Left ventricle myocardium superior (tissue), 1 donor: ENCODE results near the gene AKAP11. TPM values are rescaled to one million over a fixed set of nuclear protein-coding genes. Genes with fewer than 3 reads are reported as not detected.

Source experiments
- ATAC-seq: fragments of 200-7000 bp; cut with Tn5 transposase; one replicate; pipeline ENCODE4 v1.9.1; 2020; ENCODE audit warnings: mild to moderate bottlenecking, moderate library complexity
- DNase-seq: peaks from one replicate; pipeline ENCODE4 v3.0.0-alpha.2; 2020
- intact Hi-C: fragments of 100-400 bp; cut with micrococcal nuclease; formaldehyde crosslinking; loops from one replicate; pipeline ENCODE4 v1.11.0; 2022
- total RNA-seq: library from RNA; stranded (reverse); fragmentation: NEBNext Ultra II Directional; extraction: Animal tissue kit (Norgen Biotek cat#: 25700); gene quantifications from one replicate; pipeline ENCODE4 v1.2.1, GENCODE V29; 2021
- donor health status: DM: no; HTN: yes; CAD: no; lungs with severe emphysema.

The AKAP11 gene
- total RNA-seq, 1 donor from 2014 or later, result 19.3 TPM

- intact Hi-C loops, result no loop called here
- DNase-seq (no peak), ATAC-seq (no peak)
Observed at GRCh38 chr13:42270857-42271215, 1.1 kb upstream of the AKAP11 start.

- ATAC-seq, result peak; percentile 96
- peak; percentile 92 for DNase-seq
- intact Hi-C loops, result no loop called here
Observed at GRCh38 chr13:42271337-42272114, 426 bp upstream of the AKAP11 start.

- intact Hi-C loops, result no loop called here
- DNase-seq, result no peak
- ATAC-seq, result no peak
Observed at GRCh38 chr13:42272804-42273175, 838 bp downstream of the AKAP11 start.

GRCh38 chr13:42274386-42275097 lies 2.6 kb downstream of the AKAP11 start:
- ATAC-seq (no peak), DNase-seq (no peak)
- intact Hi-C loops, result no loop called here

GRCh38 chr13:42275098-42275471 lies 3.1 kb downstream of the AKAP11 start:
- ATAC-seq (no peak), DNase-seq (no peak)
- intact Hi-C loops, result no loop called here

- no peak for ATAC-seq
- intact Hi-C loops, result no loop called here
Observed at GRCh38 chr13:42275506-42275905, 3.6 kb downstream of the AKAP11 start.

GRCh38 chr13:42276683-42277082 lies 4.7 kb downstream of the AKAP11 start:
- ATAC-seq (no peak), DNase-seq (no peak)
- intact Hi-C loops, result no loop called here

More at GRCh38 chr13:42275506-42275905, 3.6 kb downstream of the AKAP11 start:
- DNase-seq, result no peak

GRCh38 chr13:42277618-42278276 lies 5.8 kb downstream of the AKAP11 start:
- ATAC-seq (no peak), DNase-seq (no peak)
- intact Hi-C loops, result no loop called here

- DNase-seq (no peak), ATAC-seq (no peak)
- intact Hi-C loops, result no loop called here
Observed at GRCh38 chr13:42279080-42279479, 7.1 kb downstream of the AKAP11 start.

GRCh38 chr13:42279986-42280385 lies 8.0 kb downstream of the AKAP11 start:
- ATAC-seq (no peak), DNase-seq (no peak)
- intact Hi-C loops, result no loop called here

- DNase-seq, result no peak
- peak; percentile 62 for ATAC-seq
- intact Hi-C loops, result no loop called here
Observed at GRCh38 chr13:42280537-42280936, 8.6 kb downstream of the AKAP11 start.

GRCh38 chr13:42283574-42283973 lies 11.6 kb downstream of the AKAP11 start:
- ATAC-seq, result no peak
- intact Hi-C loops, result no loop called here

GRCh38 chr13:42284068-42284467 lies 12.1 kb downstream of the AKAP11 start:
- DNase-seq, result no peak
- ATAC-seq, result no peak
- intact Hi-C loops, result no loop called here

More at GRCh38 chr13:42283574-42283973, 11.6 kb downstream of the AKAP11 start:
- DNase-seq, result no peak

- no peak for ATAC-seq
- intact Hi-C loops, result no loop called here
- DNase-seq, result no peak
Observed at GRCh38 chr13:42298392-42298791, 26.4 kb downstream of the AKAP11 start.

- ATAC-seq (no peak), DNase-seq (no peak)
- intact Hi-C loops, result no loop called here
Observed at GRCh38 chr13:42305503-42305902, 33.6 kb downstream of the AKAP11 start.

GRCh38 chr13:42307461-42307860 lies 35.5 kb downstream of the AKAP11 start:
- intact Hi-C loops, result no loop called here
- ATAC-seq, result no peak

GRCh38 chr13:42312817-42313431 lies 41.0 kb downstream of the AKAP11 start:
- intact Hi-C loops, result no loop called here
- DNase-seq (no peak), ATAC-seq (no peak)

More at GRCh38 chr13:42307461-42307860, 35.5 kb downstream of the AKAP11 start:
- DNase-seq, result no peak

GRCh38 chr13:42318570-42318969 lies 46.6 kb downstream of the AKAP11 start:
- ATAC-seq (no peak), DNase-seq (no peak)
- intact Hi-C loops, result no loop called here

- intact Hi-C loops, result no loop called here
- ATAC-seq (no peak), DNase-seq (no peak)
Observed at GRCh38 chr13:42320375-42320787, 48.4 kb downstream of the AKAP11 start.

GRCh38 chr13:42322806-42323205 lies 50.9 kb downstream of the AKAP11 start:
- ATAC-seq (no peak), DNase-seq (no peak)
- intact Hi-C loops, result no loop called here
